GM21529 (cell line): ENCODE data around the gene TBC1D10A.

Experiments used
- ATAC-seq: cut with Tn5 transposase; IDR thresholded peaks from one replicate; pipeline ENCODE4 v1.9.1; 2021; ENCODE audit not compliant: unreplicated experiment

Gene TBC1D10A

DNA sequence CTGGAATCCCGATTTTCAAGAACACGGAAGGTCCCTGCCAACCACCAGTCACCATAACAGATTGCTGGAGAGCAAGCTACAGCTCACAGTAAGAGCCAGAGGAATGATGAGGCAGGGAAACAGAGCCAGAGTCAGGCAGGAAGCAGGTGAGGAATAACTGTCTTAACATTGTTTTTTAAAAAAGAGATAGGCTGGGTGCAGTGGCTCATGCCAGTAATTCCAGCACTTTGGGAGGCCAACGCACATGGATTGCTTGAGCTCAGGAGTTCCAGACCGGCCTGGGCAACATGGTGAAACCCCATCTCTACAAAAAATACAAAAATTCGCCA lies 24.0 kb downstream of the TBC1D10A start:
- ATAC-seq = no peak

DNA sequence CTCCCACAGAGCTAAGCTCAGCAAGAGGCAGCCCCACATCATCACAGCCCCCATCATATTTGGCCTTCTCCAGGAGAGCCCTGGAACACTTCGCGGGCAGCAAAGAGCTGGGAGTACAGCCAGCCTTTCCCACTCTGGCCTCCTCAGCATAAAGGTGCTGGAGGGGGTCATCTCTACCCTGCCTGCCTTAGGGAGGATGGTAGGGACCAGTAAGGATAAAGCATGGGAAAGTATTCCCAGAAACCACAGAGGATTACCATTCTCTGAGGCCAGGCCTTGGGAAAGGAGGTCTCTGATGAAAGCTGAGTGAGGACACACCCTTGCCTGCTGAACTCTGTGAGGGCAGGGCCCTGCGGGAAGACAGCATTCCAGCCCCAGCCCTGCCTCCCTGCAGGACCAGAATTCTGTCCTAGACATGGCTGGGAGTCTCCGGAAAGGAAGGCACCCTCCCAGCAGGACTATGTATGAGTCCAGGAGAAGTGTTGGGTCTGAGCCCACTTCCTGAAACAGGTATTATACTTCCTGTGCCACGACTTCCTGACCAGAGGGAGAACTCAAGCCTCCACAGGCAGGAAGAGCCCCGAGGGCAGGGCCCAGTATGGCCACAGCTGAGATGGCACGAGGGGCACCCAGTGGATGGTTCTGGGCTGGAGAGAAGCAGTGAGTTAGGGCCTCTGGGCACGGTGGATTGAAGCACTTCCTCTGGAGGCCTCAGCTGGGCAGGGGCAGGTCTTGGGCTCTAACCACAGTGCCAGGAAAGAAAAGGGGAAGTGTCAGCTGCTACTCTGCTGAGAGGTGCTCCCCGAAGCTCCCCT lies 24.5 kb downstream of the TBC1D10A start:
- no peak for ATAC-seq

GRCh38 chr22:30299322-30299721 lies 27.4 kb downstream of the TBC1D10A start:
- ATAC-seq = no peak

DNA sequence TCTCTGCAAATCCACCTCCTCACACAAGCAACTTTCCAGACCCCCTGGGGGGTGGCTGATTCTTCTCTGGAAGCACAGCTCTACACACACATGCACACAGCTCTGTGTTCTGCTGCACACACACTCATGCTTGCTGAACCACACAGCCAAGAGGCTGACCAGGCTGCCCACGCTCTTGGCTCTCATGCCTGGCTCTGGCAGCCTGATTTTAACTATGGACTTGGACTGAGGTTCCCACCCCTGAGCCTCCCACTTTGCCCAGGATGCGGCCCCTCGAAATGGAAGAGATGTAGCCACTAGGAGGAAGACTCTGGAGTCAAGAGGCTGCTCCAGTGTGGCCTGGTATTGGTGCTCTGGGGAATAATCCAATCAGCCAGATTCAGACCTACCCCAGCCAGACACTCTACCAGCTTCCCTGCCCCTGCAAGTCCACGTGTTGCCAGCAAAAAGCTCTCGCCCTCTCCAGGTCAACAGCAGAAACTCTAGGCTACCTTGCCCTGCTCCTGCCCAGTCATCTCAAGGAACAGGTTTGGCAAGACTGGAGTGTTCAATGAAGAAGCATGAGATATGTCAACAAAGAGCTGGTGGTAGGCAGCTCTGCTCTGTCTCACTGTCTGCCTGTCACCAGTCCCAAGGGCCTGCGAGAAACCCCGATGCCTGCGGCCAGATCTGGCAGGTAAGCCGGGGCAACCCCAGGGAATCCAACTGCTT lies 28.6 kb downstream of the TBC1D10A start:
- ATAC-seq = no peak

DNA sequence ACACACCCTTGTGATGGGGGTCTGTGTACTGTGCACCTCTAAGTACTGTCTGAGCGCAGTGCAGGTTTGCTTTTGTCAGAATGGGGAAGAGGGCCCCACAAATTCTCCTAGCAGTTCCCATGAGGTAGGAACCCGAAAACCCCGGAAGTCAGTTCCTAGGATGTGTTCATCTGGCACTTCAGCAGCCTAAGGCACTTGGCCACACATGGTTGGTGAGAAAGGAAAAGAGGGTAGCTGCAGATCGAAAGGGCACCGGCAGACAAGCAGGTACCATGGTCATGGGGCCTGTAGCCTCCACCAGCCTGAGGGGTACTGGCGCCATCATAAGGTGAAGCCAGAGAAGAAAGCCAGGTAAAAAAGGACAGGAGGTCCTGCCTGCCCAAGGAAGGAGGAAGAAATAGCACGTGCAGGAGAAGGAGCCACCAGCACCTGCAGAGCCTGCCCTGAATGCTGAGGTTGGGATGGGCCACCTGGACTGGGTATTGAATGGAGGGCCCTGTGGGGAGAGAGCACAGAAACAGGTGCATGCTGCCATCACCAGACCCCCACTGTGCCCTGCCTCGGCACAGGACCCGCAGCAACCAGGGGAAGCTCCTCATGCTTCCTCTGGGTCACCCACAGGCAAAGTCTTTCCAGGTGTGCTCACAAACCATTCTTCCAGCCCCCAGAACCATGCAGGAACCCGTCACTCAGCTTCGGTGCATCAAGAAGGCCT lies 29.3 kb downstream of the TBC1D10A start:
- no peak for ATAC-seq

DNA sequence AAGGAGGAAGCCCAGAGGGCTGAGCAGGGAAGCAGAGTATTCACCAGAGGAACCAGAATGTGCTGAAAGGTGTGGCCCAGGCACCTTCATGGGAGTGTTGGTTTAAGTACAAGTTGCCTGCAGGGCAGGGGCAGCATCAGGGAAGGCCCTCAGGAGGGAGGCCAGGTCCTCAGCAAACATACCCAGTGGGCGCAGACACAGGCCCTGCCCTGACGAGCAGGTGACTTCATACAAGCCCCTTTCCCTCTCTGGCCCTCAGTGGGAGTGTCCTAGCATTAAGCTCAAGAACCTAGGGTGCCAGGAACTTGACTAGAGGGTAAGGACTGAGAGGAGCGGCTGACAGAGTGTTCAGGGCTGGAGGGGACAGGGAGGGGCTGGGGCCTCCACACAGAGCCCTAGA lies 29.9 kb downstream of the TBC1D10A start:
- no peak for ATAC-seq

GRCh38 chr22:30296324-30296723 lies 30.4 kb downstream of the TBC1D10A start:
- ATAC-seq = no peak

- ATAC-seq = no peak
Measured at GRCh38 chr22:30295576-30295975, 31.2 kb downstream of the TBC1D10A start.

DNA sequence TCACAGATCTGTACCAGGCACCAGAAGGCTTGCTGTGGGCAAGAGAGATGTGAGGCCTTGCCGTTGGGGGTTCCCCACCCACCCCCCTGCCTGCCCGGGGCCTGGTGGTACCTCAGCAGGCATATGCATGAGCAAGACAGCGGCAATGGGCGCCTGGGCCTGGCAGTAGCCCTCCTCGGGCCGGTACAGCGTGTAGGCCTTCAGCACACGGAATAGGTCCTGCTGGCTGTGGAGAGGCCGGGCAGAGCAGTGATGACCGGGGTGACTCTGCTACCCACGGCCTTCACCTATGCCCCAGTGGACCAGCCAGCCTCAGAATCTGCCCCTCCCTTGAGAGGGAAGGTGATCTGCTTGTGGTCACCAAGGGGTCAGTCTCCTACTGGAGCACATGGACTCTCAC lies 31.9 kb downstream of the TBC1D10A start:
- ATAC-seq = no peak

- ATAC-seq = no peak
Measured at GRCh38 chr22:30294066-30294465, 32.7 kb downstream of the TBC1D10A start.

GRCh38 chr22:30293026-30293425 lies 33.7 kb downstream of the TBC1D10A start:
- ATAC-seq = no peak

DNA sequence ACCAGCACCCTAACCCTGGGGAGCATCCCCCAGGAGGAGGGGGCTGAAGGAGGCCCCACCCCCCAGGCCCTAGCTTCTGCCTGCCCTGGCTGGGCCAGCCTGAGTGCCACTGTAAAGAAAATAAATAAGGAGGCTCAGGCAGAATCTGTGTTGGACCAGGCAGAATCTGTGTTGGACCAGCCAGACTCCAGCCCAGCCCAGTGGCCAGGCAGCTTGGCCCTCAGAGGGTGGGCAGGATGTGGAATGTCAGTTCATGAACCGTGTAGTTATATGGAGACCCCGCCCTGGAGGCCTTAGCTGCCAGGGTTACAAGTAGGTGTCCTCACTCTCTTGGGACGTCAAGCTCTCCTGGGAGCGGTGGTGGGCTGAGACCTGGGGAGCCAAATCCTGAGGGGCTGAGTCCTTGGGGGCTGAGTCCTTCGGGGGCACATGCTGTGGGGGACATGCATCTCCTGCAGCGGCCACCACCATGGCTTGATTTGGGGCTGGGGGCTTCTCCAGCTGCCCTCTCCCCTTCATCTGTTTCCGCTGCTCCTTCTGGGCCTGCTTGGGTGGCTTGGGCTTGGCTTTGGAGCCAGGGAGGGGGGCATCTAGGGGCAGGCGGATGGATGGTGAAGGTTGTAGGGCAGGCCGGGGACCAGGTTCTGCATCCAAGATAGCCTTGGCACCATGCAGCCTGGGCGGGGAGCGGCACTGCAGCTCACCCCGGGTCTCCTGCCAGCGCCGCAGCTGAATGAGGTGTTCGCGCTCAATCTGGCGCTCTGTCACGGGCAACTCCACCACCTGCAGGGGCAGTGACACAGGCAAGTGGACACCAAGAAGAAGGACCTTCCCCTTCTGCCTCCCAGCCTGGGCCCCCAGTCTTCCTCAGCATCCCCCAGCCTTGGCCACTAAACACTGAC lies 34.4 kb downstream of the TBC1D10A start:
- no peak for ATAC-seq

DNA sequence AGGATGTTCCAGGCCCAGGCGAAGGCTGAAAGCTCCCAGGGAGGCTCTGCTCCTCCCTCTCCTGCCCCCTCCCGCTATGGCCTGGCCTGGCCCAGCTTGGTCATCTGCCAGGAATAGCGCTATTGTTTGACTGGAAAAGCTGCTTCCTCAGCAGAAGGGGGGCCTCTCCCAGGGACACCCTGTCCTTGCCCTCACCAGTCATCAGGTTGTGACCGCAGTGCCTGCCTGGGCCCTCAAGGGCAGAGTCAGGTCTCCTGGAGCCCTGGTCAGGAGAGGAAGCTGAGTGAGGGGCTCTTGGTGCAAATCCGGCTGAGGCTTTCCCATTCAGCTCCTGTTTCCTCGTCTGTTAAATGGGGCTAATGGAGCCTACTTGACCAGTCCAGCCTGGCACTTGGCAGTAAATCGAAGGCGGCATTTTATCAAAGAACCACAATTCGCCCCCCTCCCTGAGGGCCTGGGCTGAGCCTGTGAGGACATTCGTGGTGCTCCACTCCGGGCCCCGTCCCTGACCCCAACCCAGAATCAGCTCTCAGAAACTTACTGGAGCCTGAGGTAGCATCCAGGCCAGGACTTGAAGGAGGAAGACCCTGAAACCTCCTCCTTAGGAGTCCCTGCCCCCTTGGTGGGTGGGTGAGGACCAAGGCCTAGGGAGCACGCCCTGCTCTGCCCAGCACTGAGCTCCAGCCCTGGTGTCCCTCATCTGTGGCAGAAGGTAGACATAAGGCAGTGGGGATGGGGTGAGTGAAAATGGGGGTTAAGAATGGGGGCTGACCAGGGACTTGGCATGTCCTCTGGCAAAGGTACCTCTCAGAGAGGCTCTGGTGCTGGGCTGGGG lies 35.5 kb downstream of the TBC1D10A start:
- ATAC-seq = no peak

DNA sequence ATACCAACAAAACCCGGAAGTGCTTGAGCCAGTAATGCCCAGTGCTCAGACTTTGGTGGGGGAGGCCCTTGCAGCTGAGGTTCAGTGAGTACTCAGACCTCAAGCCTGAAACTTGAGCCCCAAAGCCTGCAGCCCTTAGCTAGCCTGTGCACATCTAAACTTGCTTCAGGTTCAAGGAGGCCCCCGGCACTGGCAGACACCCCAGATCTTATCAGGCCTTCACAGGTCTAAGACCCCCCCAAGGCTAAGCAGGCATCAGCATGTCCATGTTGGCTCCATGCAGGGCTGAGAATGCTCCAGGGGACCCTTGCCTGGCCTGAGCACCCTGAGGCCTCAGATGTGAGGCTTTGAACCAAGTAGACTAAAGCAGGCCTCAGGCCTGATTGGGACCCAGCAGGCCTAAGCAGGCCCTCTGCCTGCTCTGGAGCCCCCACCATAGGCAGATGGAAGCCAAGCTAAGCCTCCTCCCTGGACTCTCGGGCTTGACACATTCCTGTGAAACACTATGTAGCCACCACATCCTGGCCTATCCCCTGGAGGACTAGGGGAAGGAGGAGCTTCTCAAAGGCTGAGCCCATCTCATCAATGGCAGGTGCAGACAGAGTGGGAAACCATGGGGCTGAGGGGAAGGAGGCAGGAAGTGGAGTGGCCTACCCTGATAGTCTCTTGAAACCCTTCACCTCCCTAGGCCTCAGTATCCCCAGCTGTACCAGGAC lies 36.2 kb downstream of the TBC1D10A start:
- ATAC-seq = no peak

- ATAC-seq = peak; percentile 21
Measured at GRCh38 chr22:30289980-30290313, 36.8 kb downstream of the TBC1D10A start.

DNA sequence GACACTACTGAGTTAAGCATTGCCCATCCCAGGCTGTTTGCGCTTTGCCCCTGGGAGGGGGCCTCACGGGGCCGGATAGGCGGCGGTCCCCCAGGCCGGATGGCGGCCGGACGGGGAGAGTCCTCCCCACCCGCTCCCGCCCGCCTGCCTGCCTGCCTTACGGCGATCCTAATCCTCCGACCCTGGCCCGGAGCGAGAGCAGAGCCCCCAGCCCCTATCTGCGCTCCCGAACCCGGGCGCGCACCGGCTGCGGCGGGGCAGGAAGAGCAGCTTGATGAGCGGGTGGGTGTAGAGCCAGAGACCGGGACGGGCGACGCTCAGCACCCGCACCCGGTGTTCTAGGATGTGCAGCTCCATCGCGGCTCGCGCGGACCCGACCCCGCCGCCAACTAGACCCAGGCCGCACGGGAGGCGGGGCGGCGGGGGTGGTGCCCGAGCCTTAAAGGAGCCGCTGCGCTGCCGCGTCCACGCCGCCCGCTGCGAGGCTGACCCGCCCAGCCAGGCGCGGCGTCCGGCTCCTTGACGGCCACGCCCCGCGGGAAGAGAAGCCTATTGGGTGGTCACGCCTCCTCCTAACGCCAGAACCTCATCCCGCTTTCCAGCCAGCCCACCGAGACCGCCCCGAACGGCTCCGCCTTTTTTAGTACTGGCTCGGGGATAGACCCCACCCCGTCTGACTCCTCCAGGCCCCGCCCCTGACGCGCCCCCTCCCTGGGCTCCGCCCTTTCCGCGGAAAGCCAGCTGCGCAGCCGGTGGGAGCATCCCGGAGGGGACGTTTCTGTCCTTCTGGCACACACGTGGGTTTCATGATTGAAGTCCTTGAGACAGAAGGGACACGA lies 37.4 kb downstream of the TBC1D10A start, which contains the start of gene CASTOR1:
Gene CASTOR1, minus strand, starts transcription at position 365 of the 839 bp plus-strand sequence. Its CDS starts 8 bp downstream, at position 357.
- peak; percentile 63 for ATAC-seq

GRCh38 chr22:30288419-30289140 lies 38.2 kb downstream of the TBC1D10A start:
- ATAC-seq = no peak
